Stimulated activated CD8-positive, alpha-beta memory T cell treated with anti-CD3 and anti-CD28 coated beads, Interleukin-12 subunit alpha, Interleukin-12 subunit beta, amount 100 ng/mL, for 1 hour (primary cell): ENCODE measurements around the gene MARCHF9.

Experiments used
- DNase-seq: peaks from one replicate; pipeline ENCODE4 v3.0.0-alpha.2; 2020; ENCODE audit warnings: low read depth

Gene MARCHF9

GRCh38 chr12:57753756-57754337, 1.1 kb upstream of the MARCHF9 start:
- DNase-seq = no peak

GRCh38 chr12:57755194-57755453, 221 bp downstream of the MARCHF9 start:
- no peak for DNase-seq

GRCh38 chr12:57755454-57756372, 810 bp downstream of the MARCHF9 start:
- no peak for DNase-seq

- no peak for DNase-seq
These were observed 1.8 kb downstream of the MARCHF9 start for GRCh38 chr12:57756406-57757341.

GRCh38 chr12:57757771-57758170, 2.9 kb downstream of the MARCHF9 start:
- no peak for DNase-seq

GRCh38 chr12:57758552-57759359, 3.9 kb downstream of the MARCHF9 start:
- no peak for DNase-seq

DNA sequence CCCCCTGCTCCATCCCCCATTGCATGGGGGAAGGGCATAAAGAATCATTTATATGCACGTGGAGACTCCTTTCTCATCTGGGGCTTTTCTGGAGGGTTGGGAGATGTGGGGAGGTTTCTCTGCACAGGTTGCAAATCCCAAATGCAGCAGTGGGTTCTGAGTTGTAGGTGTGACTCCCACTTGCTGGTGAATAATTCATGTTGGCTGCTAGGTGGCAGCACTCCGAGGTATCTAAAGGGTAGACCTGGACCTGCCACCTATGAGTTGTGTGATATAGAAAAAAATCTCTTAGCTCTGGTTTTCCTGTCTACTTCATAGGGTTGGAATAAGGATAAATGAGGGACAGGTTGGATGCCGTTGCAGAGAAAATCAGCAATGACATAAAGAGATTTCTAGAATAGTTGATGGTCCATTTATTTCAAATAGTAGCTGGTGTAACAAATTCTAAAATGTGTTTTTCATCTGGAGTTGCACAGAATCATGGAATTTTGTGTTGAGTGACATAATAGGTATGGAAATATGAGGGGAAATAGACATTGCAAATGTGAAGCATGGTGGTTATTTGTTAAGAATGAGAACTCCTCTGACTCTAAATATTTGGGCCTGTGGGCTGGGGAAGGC, 4.6 kb downstream of the MARCHF9 start:
- no peak for DNase-seq

DNA sequence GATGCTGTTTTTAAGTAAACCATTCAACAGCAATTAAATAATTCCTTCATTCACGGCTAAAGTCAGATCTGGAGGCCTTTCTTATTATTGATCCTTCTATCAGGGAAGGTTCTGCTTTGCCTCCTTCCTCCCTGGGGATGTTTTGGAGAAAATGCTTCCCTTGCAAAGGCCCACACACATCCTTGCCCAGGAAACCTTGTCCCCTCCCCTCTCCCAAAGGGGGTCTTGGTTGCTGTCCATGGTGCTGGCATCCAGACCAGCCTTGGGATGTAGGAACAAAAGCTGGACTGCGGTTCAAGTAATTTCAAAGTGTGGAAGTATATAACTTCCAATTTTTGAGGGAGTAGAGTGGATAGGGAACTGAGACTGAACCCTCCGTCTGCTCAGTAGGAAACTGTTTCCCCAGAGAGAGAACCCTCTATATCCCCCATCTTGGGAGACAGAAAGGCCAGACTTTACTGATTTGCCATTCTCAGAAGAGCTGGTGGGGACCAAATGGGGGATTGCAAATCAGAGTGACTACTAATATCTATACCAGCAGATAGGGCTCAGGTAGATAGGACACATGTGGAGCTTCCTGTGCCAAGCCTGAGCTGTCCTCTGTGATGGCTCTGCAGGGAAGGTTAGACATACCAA, 5.6 kb downstream of the MARCHF9 start:
- no peak for DNase-seq

DNA sequence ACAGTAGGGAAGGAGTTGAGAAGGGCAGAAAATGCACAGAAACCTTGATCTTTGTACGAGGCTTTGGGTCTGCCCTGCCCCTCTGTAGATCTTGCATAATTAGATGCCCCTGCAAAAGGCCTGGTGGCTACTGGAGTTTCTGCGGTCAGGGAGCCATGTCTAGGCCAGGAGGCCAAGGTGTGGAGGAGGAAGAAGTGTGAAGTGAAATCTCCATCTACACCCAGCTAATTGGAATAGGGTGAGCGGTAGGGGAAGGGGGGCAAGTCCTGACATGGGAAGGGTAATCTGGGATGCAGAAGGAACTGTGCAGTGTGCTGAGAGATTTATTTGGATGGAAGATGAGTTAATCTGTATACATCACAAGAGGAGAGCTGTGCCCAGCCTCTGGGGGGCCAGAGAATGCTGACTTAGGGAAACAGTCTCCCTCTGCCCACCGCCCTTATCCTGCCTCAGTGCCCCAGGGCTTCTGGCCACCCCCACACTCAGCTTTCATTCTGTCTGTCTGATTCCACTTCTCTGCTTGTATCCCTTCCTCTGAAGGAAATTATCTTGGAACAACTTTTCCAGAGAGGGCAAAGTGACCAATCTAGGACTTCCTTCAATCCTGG, 6.6 kb downstream of the MARCHF9 start:
- no peak for DNase-seq

DNA sequence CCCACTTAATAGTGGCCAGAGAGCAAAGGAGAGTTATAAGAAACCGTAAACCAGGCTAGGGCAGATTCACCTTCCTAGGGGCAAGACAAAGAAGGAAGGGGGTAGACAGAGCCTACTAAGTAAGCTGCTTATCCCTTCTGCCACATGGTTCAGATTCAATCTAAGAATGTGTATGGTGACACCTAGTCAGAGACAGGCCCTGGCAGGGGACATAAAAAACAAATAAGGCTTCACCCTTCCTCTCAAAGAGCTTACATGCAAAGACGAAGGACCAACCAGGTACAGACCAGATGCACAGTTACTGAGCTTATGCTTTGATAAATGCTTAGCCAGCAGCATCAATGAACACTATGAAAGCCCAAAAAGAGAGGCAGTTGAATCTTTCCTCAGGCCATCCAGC, 7.6 kb downstream of the MARCHF9 start:
- no peak for DNase-seq

DNA sequence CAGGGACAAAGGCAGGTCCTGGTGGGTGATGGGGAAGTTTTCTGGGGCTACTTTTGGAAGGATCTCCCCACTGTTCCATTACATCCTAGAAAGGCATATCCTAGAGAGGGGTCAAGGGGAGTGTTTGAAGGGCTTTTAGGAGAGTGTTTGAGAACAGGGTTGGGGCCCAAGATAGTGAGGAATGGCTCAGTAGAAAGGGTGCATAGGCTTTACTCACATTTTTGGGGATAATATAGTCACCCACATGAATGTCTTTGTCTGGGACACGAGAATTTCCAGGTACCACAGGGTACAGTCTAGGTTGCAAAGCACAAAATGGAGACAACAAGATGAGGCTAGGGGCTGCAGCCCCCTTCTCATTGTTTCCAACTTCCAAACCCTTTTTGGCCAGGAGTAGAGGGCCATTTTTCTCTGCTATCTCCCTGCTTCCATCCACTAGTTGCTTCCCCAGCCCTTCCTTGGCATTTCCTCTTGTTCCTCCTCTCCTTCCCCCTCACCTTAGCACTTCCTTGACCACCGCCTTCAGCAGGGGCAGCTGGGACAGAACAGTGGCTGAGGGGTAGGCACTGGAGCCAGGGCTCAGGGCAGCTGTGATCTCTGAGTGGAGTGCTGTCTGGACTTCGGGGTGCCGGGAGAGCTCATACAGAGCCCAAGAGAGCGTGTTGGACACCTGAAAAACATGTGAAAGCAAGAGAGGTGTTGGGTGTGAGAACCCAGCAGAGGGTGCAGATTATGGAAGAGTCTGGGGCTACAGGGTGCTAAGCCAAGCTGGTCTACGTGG, 9.2 kb downstream of the MARCHF9 start:
- no peak for DNase-seq

GRCh38 chr12:57764662-57765002, 9.7 kb downstream of the MARCHF9 start:
- DNase-seq = no peak

DNA sequence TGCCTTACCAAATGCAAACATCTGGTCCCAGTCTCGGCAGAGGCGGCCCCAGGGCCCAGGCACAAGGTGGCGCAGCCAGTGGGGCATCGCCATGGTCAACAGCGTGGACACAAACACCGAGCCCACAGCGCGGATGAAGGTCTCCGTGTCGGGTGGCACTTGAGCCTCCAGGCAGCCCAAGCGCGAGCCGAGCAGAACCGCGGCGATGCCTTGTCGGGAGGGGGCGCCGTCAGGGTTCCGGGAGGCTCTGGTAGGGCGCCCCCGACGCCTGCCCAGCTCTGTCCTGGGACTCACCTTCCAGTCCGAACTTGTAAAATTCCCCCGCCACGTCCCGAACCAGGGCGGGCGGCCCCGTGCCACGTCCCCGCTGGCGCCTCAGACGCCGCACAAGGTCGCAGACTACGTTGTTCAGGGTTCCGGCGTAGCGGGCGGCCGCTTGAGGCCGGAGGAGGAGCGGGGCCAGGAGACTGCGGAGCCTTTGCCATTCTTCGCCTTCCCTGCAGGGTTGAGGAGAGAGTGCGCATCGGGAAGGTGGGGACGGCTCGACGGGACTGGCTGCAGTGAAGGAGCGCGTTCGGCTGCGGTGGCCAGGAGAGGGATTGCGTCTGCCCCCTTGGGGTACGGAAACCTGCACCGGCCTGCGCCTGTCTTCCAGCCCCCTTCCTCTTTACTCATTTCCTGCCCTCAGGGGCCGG, 10.2 kb downstream of the MARCHF9 start:
- no peak for DNase-seq

- no peak for DNase-seq
These were observed 11.0 kb downstream of the MARCHF9 start for GRCh38 chr12:57765698-57766463.

DNA sequence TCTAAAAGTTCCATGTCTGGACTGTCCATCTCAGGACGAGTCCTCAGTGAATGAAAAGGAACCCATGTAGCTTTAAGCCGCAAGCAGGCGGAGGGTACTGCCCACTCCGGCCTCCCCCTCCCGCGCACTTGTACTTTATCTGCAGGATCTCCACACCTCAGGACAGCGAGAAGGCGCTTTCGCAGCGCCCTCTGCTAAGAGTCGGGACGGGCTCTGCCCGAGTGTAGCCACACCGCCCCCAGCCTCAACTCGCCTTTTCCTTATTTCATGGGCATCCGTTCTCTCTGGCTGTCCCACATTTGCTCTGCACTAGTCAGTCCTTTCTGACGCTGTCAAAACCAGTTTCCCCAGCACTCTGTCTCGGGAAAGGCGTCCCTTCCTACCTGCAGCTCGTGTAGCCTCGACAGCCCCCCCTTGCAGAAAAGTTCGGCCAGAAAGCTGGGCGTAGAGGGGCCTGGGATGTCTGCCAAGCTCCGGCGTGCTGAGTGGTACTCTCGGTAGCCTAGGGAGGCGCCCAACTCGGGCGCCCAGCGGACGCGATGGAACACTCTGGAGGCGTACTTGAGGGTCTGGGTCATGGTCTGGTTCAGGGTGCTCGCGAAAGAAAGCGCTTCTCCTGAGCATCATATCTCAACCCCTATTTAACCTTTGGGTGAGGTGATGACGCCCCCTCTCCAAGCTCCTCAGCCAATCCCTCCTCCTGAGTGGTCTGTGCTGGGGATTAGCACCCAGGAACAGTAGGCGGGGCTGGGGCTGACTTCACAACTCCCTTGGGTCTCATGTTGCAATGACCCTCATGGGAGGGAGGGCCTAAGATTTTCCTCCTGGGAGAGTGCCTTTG, 11.8 kb downstream of the MARCHF9 start, which contains the start of gene CYP27B1:
CYP27B1 (minus strand) TSS at position 615 of the 841 bp plus-strand sequence; CDS start at position 578, 37 bp downstream.
- DNase-seq = no peak

DNA sequence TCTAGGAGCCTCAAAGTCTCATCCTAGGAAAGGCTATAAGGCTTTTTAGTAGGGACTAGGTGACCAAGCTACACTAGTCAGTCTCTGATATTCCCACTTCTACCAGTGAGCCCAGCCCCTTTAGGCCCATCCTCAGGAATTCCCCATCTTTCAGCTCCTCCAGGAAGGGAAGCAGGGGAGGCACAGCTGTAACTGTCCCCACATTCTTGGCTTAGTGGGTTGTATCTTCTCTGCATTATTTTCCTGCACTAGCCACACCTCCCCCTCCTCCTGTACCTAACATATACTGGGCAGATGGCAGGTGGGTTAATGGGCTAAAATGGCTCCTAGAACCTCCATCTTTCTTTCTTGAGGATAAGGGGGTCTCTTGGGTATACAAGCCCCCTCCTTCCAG, 12.4 kb downstream of the MARCHF9 start:
- DNase-seq = no peak

DNA sequence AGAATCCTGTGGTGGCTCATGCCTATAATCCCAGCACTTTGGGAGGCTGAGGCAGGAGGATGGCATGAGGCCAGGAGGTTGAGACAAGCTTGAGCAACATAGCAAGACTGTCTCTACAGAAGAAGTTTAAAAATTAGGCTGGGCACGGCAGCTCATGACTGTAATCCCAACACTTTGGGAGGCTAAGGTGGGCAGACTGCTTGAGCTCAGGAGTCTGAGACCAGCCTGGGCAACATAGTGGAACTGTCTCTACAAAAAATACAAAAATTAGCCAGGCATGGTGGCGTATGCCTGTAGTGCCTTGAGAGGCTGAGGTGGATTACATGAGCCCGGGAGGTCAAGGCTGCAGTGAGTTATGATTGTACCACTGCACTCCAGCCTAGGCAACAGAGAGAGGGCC, 13.0 kb downstream of the MARCHF9 start:
- DNase-seq = no peak
